GM12892 (cell line): Measurements from ENCODE around the gene SPAG17.

Experiments used
- POLR2A ChIP-seq: IDR thresholded peaks from 2 replicates; pipeline ENCODE4 v1.6.1; 2011; ENCODE audit warnings: low read depth, low read length, control low read depth
- TAF1 ChIP-seq: IDR thresholded peaks from 2 replicates; pipeline ENCODE4 v1.6.1; 2011; ENCODE audit warnings: low read depth, mild to moderate bottlenecking, control low read depth, low read length, borderline replicate concordance

- TF ChIP-seq POLR2A (no peak), TAF1 (no peak)
These were observed 47.1 kb downstream of the SPAG17 start for GRCh38 chr1:118137900-118138299.
